Activated CD8-positive, alpha-beta memory T cell treated with anti-CD3 and anti-CD28 coated beads, Interleukin-2, amount 50 U/mL, for 1 hour (primary cell): Measurements from ENCODE around the gene PTPRR.
"Not testable (repeated sequence)": the region's sequence is repeated elsewhere in the genome, so short reads cannot be mapped to it uniquely, and the experiment has no call there.

ENCODE experiments used
- DNase-seq: peaks from one replicate; pipeline ENCODE4 v3.0.0-alpha.2; 2020; ENCODE audit errors: extremely low read depth

Gene PTPRR

DNA sequence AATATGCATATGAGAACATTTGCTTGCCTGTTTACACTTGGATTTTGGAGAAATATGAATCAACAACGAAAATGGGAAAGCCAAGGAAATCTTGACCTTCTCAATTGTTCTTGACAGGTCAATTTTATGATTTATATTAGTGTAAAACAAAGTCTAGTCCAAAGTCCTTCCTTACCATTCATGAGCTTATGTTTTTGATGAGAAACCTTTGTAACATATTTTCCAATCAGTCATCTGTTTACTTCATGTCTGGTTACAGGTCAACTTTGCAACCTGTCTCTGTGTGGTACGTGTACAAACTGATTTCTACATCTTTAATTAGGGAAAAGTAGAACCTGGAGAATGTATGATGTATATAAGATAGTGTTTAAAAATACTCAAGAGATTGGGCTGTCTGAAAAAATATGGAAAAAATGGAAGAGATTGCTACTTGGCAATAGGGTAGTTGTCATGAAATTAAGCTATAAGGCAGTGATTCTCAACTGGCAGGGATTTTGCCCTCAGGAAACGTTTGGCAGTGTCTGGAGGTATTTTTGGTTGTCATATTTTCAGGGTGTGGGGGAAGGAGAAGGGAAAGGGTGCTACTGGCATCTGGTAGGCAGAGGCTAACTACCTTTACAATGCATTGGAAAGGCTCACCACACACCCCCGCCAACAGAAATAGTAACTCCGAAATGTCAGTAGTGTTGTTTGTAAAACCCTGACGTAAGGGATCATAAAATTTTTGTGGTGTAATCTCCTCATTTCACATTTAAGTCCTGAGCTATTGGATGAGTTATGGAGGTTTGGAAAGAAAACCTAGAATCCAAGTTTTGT lies 172.9 kb downstream of the PTPRR start:
- no peak for DNase-seq

DNA sequence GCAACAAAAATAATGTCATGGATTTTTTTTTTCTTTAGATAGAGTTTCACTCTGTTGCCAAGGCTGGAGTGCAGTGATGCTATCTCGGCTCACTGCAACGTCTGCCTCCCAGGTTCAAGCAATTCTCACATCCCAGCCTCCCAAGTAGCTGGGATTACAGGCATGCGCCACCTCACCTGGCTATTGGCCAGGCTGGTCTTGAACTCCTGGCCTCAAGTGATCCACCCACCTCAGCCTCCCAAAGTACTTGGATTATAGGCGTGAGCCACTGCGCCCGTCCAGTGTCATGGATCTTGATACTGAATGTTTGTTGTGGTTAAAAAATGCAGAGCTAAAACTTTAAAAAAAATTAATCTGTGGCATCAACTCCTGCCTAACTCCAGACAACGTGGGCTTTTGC lies 175.5 kb downstream of the PTPRR start:
- no peak for DNase-seq

DNA sequence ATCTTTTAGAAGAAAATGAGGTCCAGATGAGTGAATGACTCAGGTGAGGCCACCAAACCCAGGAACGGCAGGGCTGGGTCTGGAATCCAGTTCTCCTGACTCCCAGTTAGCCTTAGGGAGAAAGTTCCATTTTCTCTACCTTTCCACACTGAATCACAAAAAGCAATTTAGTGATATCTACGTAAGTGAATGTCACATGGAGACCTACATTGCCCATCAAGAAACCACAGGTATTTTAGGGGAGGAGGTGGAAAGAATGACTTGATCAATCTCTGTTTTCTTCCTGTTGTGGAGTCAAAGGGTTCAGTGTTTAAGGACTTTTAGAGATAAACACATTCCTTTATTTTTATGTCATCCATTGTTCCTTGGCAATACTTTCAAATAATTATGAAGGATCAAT lies 176.4 kb downstream of the PTPRR start:
- no peak for DNase-seq

DNA sequence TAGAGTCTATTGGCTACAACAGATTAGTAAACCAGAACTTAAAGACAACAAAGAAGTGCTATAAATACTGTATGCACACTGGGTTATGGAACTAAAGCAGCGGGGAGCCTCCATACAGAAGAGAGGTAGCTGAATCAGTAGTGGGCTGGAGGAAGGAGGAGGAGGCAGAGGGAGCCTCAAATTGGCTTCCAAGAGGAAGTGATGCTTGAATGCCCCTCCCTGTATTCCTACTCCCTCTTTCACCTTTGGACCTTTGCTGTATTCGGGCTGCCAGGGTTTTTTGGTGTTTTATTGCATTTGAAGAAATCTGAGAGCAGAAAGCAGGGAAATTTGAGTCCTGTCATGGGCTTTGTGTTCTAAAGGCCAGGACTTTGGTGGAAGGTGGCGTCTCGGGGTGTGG lies 179.3 kb downstream of the PTPRR start:
- no peak for DNase-seq

DNA sequence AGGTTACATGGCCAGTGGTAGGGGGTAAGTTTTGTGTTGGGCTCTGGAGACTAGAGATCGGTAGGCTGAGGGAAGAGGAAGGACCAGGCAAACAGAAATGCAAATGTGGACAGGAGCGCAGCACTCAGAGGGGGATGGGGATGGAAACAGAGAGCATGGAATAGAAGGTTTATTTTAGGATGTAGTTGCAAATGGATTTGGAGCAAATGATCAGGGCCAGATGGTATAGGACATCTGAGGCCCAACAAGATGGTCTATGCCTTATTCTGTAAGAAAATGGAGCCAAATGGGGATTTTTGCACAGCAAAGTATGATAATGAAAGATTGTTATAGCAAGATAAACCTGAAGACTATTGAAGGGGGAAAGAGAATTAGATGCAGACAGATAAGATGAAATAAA lies 180.8 kb downstream of the PTPRR start:
- DNase-seq, result no peak

DNA sequence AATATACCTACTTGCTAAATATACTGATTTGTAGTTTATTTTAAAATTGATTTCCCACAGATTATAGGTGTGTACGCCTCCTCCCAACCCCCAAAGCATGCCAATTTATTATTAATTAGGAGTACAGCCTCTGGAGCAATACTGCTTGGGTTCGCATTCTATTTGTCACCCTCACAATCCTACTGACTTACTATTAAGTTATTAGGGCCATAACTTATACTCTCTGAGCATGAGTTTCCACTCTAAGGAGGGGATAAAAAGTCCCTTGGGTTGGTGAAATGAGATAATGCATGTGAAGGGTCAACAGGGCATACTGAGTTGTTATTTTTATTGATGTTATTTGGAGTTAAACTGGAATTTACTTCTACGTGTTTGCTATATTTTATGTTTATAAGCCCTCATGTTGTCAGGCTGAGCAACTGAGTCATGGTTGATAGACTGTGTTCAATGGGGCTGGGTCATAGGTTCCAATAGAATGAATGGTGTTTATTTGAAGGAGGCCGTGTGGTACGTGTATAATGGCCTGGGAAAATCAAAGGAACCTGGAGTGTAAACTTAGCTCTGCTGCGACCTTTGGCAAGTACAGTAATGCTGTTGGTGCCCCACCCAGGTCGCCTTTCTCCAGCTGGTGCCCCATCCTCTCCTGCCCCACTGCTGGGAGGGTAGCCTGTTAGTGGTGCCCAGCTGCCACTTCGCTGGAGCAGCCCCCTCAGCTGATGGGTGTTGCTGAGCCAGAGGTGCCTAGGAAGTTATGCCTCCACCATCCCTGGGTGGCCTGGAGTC lies 184.0 kb downstream of the PTPRR start:
- DNase-seq, result no peak

DNA sequence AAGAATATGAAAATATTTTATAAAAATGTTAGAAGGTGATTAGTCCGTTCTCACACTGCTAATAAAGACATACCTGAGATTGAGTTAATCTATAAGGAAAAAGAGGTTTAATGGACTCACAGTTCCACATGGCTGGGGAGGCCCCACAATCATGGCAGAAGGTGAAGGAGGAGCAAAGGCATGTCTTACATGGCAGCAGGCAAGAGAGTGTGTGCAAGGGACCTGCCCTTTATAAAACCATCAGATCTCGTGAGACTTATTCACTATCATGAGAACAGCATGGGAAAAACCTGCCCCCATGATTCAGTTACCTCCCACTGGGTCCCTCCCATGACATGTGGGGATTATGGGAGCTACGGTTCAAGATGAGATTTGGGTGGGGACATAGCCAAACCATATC lies 185.3 kb downstream of the PTPRR start:
- DNase-seq, result not testable (repeated sequence)

DNA sequence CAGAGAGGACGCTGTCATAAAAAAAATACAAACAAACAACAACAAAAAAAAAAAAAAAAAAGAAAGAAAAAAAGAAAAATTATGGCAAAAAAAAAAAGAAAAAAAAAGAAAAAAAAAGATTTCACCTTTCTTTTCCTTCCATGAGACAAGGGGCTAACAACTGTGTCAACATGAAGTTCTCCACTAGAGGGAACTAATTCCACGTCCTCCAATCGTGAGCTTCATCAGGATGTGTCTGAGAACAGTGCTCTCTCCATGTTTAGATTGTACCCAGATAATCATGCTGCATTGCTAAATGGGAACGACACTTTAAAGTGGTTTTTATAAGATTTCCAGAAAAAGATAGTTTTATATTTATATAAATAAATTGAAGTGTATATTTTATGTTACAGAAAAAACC lies 187.2 kb downstream of the PTPRR start:
- DNase-seq, result no peak

DNA sequence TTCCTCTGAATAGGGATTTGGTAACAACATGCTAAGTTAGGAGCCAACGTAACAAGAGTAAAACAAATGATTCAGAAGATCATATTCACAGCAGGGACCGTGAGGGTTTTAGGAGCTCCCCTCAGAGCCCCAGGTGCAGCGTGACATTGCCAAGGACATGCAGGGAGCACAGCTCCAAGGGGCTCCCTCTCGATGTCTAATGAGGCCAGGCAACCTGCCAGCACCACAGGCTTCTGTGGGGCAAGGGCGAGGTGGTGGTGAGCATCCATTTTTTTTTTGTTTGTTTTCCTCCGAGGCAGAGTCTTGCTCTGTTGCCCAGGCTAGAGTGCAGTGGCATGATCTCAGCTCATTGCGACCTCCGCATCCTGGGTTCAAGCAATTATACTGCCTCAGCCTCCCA lies 188.3 kb downstream of the PTPRR start:
- no peak for DNase-seq

DNA sequence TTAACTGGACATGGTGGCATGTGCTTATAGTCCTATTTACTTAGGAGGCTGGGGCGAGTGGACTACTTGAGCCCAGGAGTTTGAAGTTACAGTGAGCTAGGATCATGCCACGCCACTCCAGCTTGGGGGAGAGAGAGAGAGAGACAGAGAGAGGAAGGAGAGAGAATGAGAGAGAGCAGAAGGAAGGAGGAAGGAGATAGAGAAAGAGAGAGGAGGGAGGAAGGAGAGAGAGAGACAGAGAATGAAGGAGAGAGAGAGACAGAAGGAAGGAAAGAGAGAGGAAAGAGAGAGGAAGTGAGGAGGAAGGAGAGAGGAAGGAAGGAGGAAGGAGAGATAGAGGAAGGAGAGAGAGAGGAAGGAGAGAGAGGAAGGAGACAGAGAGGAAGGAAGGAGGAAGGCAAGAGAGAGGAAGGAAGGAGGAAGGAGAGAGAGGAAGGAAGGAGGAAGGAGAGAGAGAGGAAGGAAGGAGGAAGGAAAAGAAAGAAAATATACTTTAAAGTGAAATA lies 189.8 kb downstream of the PTPRR start:
- no peak for DNase-seq

DNA sequence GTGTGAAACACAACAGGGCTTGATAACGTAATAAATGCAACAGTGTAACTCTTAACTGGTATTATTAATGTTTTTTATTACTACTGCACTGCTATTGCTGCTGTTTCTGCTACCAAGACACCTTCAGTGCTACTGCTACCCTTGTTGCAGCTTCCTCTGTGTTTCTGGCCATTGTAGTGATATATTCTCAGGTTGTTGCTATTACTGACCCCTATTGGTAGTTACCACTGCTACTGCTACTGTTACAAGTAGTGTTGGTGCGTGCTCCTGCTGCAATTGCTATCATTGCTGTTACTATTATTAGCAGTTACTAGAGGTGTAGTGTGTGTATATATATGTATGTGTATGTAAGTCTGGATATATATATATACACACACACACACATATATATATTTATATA lies 196.1 kb downstream of the PTPRR start:
- no peak for DNase-seq

DNA sequence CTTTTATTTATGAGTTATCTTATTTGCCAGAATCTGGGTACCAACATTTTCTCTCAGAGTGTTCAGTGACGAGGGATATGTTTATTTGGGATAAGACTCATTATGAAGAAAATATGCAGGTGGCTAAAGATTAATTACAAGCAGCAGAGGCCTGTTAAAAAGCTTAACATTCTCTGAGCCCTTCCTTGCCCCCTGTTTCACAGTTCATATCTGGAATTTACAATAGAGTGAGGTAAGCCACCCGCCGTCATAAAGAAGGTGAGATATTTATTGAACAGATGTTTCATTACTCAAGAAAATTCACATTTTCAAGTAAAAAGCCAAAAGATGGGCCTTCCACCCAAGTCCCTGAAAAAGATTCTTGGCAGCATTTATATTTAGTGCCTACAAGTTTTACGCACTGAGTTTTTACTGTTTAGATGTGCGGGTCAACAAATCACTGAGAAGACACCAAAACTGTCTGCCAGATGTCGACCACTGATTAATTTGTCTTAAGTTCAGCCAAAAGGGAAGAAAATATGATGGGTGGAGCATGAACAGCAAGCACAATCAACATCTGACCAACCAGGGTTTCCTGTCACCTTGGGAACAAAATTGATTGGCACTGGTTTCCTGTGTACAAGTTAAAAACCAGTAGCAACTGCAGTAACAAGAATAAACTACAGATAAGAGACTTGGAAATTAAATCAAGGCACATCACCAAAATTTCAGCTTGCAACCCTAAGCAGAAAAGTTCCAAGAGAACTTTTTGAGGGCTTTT lies 197.8 kb downstream of the PTPRR start:
- no peak for DNase-seq

DNA sequence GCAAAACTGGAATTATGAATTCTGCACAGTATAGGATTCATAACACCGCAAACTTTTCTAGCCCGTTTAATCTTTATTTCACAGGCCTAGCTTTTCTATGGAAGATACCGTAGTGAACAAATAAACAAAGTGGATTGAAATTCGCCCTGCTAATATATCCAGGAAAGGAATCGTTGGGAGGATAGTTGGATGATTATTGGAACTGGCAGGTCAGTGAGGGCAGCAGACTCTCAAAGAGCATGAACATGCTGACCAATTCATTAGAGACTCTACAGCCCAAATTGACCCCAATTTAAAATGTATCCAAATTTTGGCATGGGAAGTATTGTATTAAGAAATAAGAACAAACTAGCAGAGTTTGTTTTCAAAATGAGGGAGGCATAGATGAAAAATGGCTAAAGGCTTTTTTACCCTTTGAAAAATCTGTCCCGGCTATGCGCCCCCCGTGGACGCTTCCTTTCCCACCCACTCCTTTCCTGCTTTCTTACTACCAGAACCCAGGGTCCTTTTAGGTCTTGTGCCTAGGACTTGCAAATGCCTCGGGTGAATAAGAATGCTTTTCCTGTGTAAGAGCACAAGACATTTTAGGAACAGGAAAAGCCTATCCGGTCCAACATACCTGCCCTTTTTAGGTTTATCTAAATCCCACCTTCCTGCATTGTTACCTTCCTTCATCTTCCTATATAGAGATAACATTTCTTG lies 198.7 kb downstream of the PTPRR start:
- no peak for DNase-seq

DNA sequence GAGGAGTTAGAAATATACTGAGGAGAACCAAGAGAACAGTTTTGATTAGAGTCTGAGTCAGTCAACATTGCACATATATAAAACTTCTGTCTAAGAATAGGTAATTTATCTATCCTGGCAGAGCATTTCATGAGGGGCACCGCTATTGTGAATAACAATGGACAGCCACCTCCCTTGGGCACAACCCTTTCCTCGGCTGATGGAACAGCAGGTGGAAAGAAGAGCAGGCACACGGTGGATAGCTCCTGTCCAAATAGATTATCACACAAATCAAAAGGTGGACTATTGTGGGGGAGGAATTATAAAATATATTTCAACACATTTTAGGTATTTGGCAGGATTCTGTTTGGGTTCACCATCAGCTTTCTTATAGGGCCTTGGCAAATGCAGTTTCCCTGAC lies 199.3 kb downstream of the PTPRR start:
- no peak for DNase-seq

DNA sequence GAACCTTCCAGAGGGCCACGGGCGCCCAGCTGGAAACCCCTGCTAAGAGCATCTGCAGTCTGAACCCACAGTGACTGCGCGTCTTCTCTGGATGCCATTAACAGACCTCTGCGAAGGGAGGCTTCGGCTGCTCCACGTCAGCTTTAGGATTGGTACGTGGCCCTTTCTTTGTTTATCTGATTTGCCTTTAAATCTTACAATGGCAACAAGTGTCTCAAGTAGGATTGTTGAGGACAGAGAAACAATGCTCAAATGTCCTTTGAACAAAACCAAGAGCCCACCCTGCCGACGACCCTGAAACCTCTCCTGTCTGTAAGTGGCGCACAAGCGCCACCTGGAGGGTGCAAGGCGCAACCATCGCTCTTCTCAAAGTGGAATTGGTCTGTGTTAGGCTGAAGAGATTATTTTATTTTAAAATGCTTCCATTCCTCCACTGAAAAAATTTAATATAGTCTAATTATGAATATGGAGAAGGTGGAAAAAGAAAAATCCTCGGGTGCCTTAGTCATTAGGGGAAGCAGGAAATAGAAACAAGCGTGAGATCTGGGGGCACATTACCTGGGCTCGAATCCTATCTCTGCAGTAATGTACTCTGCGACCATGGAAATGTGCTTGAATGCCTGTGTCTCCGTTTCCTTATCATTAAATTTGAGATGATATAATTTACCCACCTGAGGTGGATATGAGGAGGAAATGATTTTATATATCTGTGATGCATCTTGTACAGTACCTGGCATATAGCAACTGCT lies 200.7 kb downstream of the PTPRR start:
- DNase-seq, result no peak

DNA sequence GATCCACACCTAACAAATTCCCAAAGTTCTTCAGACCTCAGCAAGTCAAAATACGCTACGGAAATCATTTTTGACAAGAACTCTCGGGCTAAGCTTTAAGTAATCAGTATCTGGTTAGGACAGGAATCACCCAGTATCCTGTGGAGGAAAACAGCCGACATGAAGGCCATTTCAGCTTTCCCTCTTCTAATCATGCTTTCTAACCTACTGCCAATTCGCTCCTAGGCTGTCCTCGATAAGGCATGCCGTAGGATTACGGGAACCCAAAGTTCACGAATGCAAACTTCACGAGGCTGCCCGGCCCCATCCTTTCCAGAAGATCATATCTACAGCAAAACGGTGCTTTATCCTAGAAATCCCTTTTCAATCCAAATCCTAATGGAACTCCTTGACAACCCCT lies 201.5 kb downstream of the PTPRR start:
- DNase-seq, result no peak

DNA sequence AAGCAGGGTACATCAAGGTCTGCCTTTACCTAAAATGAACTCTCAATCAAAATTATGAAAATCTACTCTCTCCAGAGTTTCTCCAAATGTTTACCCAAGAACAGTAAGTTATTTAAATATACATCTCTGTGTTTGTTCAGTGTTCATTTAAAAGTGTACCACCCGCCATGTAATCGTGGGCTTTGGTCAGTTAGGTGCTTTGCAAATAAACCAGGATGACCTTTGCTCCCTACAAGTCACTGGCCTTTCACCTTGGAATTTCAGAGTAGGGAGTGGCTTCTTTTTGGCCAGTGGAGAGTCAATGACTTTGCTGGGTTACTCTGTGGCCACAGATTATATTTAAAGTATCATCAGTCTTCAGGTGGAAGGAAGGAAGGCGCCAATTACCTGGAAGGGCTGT lies 208.7 kb downstream of the PTPRR start:
- no peak for DNase-seq

DNA sequence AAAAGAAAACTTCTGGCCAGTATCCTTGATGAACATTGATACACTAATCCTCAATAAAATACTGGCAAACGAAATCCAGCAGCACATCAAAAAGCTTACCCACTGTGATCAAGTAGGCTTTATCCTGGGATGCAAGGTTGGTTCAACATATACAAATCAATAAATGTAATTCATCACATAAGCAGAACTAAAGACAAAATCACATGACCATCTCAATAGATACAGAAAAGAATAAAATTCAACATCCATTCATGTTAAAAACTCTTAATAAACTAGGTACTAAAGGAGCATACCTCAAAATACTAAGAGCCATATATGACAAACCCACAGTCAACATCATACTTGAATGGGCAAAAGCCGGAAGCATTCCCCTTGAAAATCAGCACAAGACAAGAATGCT lies 211.5 kb downstream of the PTPRR start:
- DNase-seq, result no peak

DNA sequence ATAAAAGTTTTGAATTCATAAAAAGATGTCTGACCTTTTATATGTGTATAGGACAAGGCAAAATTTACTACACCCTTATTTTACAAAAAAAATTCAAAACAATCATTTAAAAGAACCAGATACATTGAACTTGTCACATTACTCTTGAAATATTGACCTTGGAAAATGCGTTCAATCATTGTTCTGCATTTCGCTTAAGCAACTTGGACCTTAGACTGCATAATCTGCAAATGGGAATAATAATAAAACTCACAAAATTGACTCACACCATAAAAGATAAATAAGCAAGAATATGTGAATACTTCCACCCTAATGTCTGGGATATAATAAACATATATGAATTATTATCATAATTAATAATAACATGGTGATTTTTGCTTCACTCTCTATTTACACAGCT lies 213.9 kb downstream of the PTPRR start:
- no peak for DNase-seq

DNA sequence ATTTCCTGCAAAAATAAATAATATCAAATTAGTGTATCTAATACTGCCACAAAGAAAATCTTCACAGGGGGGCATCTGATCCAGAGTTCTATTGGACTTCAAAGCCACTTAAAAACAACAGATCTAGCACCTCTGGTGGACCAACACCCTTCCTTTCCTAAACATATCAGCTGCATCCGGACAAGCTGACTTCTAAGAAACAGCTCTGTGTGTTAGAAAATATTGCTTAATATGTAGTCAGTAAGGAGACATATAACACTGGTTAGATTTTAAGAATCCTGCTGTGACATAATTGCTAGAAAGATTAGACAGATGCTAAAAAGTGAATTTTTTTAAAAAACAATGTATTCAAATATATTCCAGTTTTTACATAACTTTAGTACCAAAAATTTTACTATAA lies 222.2 kb downstream of the PTPRR start:
- DNase-seq, result no peak
